Tibial nerve (tissue), 4 donors: ENCODE measurements around the gene HOXA5.

Experiments
- CTCF ChIP-seq, 5 experiments: fragments of 200-600 bp in 3 of 5; fragments of 450-650 bp in 2 of 5; sonication (generic) in 3 of 5; IDR thresholded peaks; one replicate each; pipeline ENCODE4 v1.5.1; 2016 to 2019; ENCODE audit warnings: antibody characterized with exemption in 5 of 5, mild to moderate bottlenecking in 3 of 5, moderate library complexity in 2 of 5
- EP300 ChIP-seq, 2 donors: sonication (generic); formaldehyde crosslinking; IDR thresholded peaks; one replicate each; pipeline ENCODE4 v1.6.1; 2017; ENCODE audit warnings: antibody characterized with exemption in 2 of 2, mild to moderate bottlenecking in 1 of 2

GRCh38 chr7:27114881-27115220 lies 28.6 kb downstream of the HOXA5 start:
- TF ChIP-seq CTCF (IDR thresholded peaks at IDR 0.05): no peak
- no peak for TF ChIP-seq EP300 (IDR thresholded peaks at IDR 0.05)
